Transverse colon (tissue), 4 donors: Measurements from ENCODE around the gene DOCK7.

Source experiments
- CTCF ChIP-seq, 5 experiments: fragments of 200-600 bp in 3 of 5; fragments of 450-650 bp in 2 of 5; sonication (generic) in 3 of 5; IDR thresholded peaks; 1 replicate in 2 of 5; 2 replicates in 3 of 5; pipeline ENCODE4 v1.5.1; 2016 to 2017; ENCODE audit warnings: antibody characterized with exemption in 5 of 5, inconsistent platforms in 3 of 5, mild to moderate bottlenecking in 2 of 5, moderate library complexity in 1 of 5
- EP300 ChIP-seq: sonication (generic); formaldehyde crosslinking; IDR thresholded peaks from one replicate; pipeline ENCODE4 v1.6.1; 2017; ENCODE audit warnings: antibody characterized with exemption, low read depth
- POLR2AphosphoS5 ChIP-seq, 3 donors: sonication (generic); formaldehyde crosslinking; IDR thresholded peaks; one replicate each; pipeline ENCODE4 v1.6.1; 2016; ENCODE audit warnings: antibody characterized with exemption in 3 of 3

- TF ChIP-seq EP300 (no peak), CTCF (IDR thresholded peaks at IDR 0.05) (no peak), POLR2AphosphoS5 (IDR thresholded peaks at IDR 0.05) (no peak)
These were observed 37.1 kb upstream of the DOCK7 start for GRCh38 chr1:62725255-62725654.
